ENCODE data around the gene CFD. TPM values are rescaled to one million over a fixed set of nuclear protein-coding genes. Genes with fewer than 3 reads are reported as not detected.
A peak's percentile ranks its signal among the peaks of the same experiment; 100 is the strongest.

Gene CFD
- total RNA-seq, result 1,000 to 10,000 TPM in 1 of 5 donors, 100 to 1,000 TPM in 3, 10 to 100 TPM in 1; 36.6 to 1,275 (median 118) TPM
- 100 to 1,000 TPM in 2 of 3 donors, 10 to 100 TPM in 1; 48.7 to 204 (median 140) TPM for polyA plus RNA-seq
- long read RNA-seq, donor 1, partial matches to known transcripts, result 0 of 1 reads
- long read RNA-seq, donor 1, other reads (novel, unspliced or antisense), result 0 of 1 reads
- long read RNA-seq, donor 2, partial matches to known transcripts, result 0 of 1 reads
- long read RNA-seq, donor 2, other reads (novel, unspliced or antisense), result 0 of 1 reads
- long read RNA-seq, donor 3, result 0 reads
- long read RNA-seq, donor 4, result 0 reads
- long read RNA-seq, donor 5, result 0 reads
- long read RNA-seq, donor 6, transcript CFD-201 (5 exons, 1,201 nt), result major isoform, 6 of 15 reads
- long read RNA-seq, donor 6, partial matches to known transcripts, result 9 of 15 reads
- long read RNA-seq, donor 6, other reads (novel, unspliced or antisense), result 0 of 15 reads
- long read RNA-seq, donor 7, transcript CFD-201 (5 exons, 1,201 nt), result major isoform, 10 of 10 reads
- long read RNA-seq, donor 7, partial matches to known transcripts, result 0 of 10 reads
- long read RNA-seq, donor 7, other reads (novel, unspliced or antisense), result 0 of 10 reads
- long read RNA-seq, donor 8, partial matches to known transcripts, result 0 of 1 reads
- long read RNA-seq, donor 8, other reads (novel, unspliced or antisense), result 0 of 1 reads
- long read RNA-seq, donor 9, partial matches to known transcripts, result 0 of 4 reads
- long read RNA-seq, donor 9, other reads (novel, unspliced or antisense), result 0 of 4 reads
- long read RNA-seq, donor 10, partial matches to known transcripts, result 0 of 1 reads
- long read RNA-seq, donor 10, other reads (novel, unspliced or antisense), result 0 of 1 reads

GRCh38 chr19:858868-859843 is at the start of gene CFD:
CFD (plus strand) TSS chr19:859664; CDS start chr19:859690, 26 bp downstream.
- intact Hi-C loops (cut with DNase I; ENCODE audit: low total_unique reads), result loop anchor here (5.0 kb wide), 1 partner anchor 92 kb away; no protein-coding TSS in a partner anchor
- TF ChIP-seq POLR2AphosphoS5 (IDR thresholded peaks at IDR 0.05) (peak in 2 of 3 donors; percentile 58 to 79), CTCF (IDR thresholded peaks at IDR 0.05) (no peak)
- Histone ChIP-seq H3K36me3 (no peaks in the 10 kb centered on the region), H3K27me3 (peaks cover 0 to 79% (median 35%) of the 10 kb centered on the region in 3 donors), H3K9me3 (no peaks in the 10 kb centered on the region), H3K4me1 (peaks cover 29 to 52% (median 43%) of the 10 kb centered on the region in 4 donors), H3K27ac (peak within 1 kb of the TSS; percentile 22 to 74 (median 71)), H3K4me3 (peak within 1 kb of the TSS; percentile 38 to 48 (median 42))
- WGBS, 5 donors, result 26 to 38% (median 34%) methylated on average over 11 to 24 of the region's 24 CpGs
- DNase-seq, result peak; percentile 38 to 45

- 79 to 85% (median 83%) methylated on average over 27 to 30 of the region's 30 CpGs for WGBS, 5 donors
- H3K4me1 ChIP-seq, result peaks cover 0 to 6% (median 3%) of the 10 kb centered on the region in 4 donors
- H3K9me3 ChIP-seq, result no peaks in the 10 kb centered on the region
- intact Hi-C loops (cut with DNase I; ENCODE audit: low total_unique reads), result no loop called here
- no peaks in the 10 kb centered on the region for H3K27me3 ChIP-seq
- H3K36me3 ChIP-seq, result peaks cover 75 to 85% (median 83%) of the 10 kb centered on the region in 4 donors
- TF ChIP-seq EP300 (IDR thresholded peaks at IDR 0.05) (no peak), POLR2AphosphoS5 (IDR thresholded peaks at IDR 0.05) (no peak), CTCF (IDR thresholded peaks at IDR 0.05) (no peak), POLR2A (IDR thresholded peaks at IDR 0.05) (no peak)
- DNase-seq, result no peak
- H3K27ac ChIP-seq, result no peak overlapping the region
- H3K4me3 ChIP-seq, result no peak overlapping the region
These were observed 49.2 kb upstream of the CFD start for GRCh38 chr19:810077-810855.

GRCh38 chr19:810883-811489 is 48.5 kb upstream of the CFD start:
- TF ChIP-seq POLR2A (IDR thresholded peaks at IDR 0.05) (no peak), POLR2AphosphoS5 (IDR thresholded peaks at IDR 0.05) (no peak), EP300 (IDR thresholded peaks at IDR 0.05) (no peak), CTCF (IDR thresholded peaks at IDR 0.05) (no peak)
- H3K9me3 ChIP-seq, result no peaks in the 10 kb centered on the region
- peaks cover 68 to 78% (median 76%) of the 10 kb centered on the region in 4 donors for H3K36me3 ChIP-seq
- no peak overlapping the region for H3K27ac ChIP-seq
- no peak for DNase-seq
- no peak overlapping the region for H3K4me3 ChIP-seq
- intact Hi-C loops (cut with DNase I; ENCODE audit: low total_unique reads), result no loop called here
- H3K4me1 ChIP-seq, result peaks cover 0 to 6% (median 0%) of the 10 kb centered on the region in 4 donors
- no peaks in the 10 kb centered on the region for H3K27me3 ChIP-seq
- 78 to 82% (median 81%) methylated on average over 16 to 25 of the region's 25 CpGs for WGBS, 5 donors
